Measurements from ENCODE around the gene ROCK2. TPM values are rescaled to one million over a fixed set of nuclear protein-coding genes. Genes with fewer than 3 reads are reported as not detected.

ROCK2 gene
- total and polyA plus RNA-seq, 2 of the 8 experiments (the other 6 are each of a cell fraction or from before 2014, with no cell fraction given): 2.7 to 29.0 TPM

DNA sequence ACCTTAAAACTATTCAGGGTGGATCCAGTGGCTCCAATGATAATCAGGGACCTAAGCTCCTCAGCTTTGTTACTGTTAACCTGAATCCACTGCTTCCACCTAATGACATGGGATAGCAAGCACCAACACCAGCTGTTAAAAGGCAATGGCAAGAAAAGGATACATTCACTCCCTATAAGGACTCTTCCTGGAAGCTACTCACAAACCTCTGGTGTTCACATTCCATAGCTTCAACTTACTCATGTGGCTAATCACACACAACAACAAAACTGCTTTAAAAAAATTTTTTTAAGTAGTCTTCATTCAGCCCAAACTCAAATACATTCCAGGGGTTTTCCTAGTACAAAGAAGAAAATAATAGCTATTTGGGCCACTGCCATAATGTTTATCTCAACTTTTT is 24.5 kb downstream of the ROCK2 start:
- H4K20me1 ChIP-seq (replicated peaks in 1 of 2; ENCODE audit: control insufficient read depth in 1 of 2, insufficient read depth in 2 of 2, low read length in 2 of 2): peaks cover 2 to 5% of the 10 kb centered on the region in 2 experiments
- no peaks in the 10 kb centered on the region for H3K9me3 ChIP-seq (ENCODE audit: insufficient read depth in 2 of 2, low read depth in 1 of 2, low read length in 1 of 2)
- H2AFZ ChIP-seq (ENCODE audit: low read length): no peak overlapping the region
- H3K4me1 ChIP-seq (replicated peaks in 1 of 4; ENCODE audit: control insufficient read depth in 3 of 4, insufficient read depth in 4 of 4, low read length in 3 of 4): no peaks in the 10 kb centered on the region
- H3K9ac ChIP-seq (replicated peaks in 1 of 4; ENCODE audit: extremely low read depth in 1 of 4, low read depth in 3 of 4, low read length in 3 of 4): no peak overlapping the region
- FAIRE-seq (no peak), DNase-seq (ENCODE audit: low read depth in 1 of 2, low spot score in 2 of 2) (no peak)
- H2AK5ac ChIP-seq (ENCODE audit: low read depth, low read length): no peak overlapping the region
- peaks cover 0 to 67% of the 10 kb centered on the region in 2 experiments; a peak in 3 of 4 replicates for H3K79me2 ChIP-seq (ENCODE audit: control insufficient read depth in 1 of 2, insufficient read depth in 2 of 2, low read length in 2 of 2)
- H3K4ac ChIP-seq (replicated peaks; ENCODE audit: insufficient read length, low read depth, low read length): no peak overlapping the region
- no peak overlapping the region for H3K18ac ChIP-seq (ENCODE audit: extremely low read depth, low read length)
- POLR2A ChIA-PET (ENCODE audit: partially characterized antibody): interaction anchor here (2.7 kb wide), 1 partner anchor 24 kb away, joined by 10 read pairs; the partner anchor contains the start of gene ROCK2
- no peak overlapping the region for H3K27ac ChIP-seq (ENCODE audit: low read depth, low read length)
- no peaks in the 10 kb centered on the region for H3K36me3 ChIP-seq (ENCODE audit: control insufficient read depth in 2 of 4, insufficient read depth in 4 of 4, low read length in 3 of 4)
- H3K23ac ChIP-seq (ENCODE audit: insufficient read length): no peak overlapping the region
- no peak overlapping the region for H4K91ac ChIP-seq (replicated peaks; ENCODE audit: insufficient read length, low read length)
- no peak overlapping the region for H4K5ac ChIP-seq (ENCODE audit: insufficient read length, low read depth, low read length)
- no peak overlapping the region for H2BK5ac ChIP-seq (ENCODE audit: low read depth, low read length)
- H3K79me1 ChIP-seq (ENCODE audit: low read depth, low read length): 0 out of 2 replicates have a peak, but pooled peaks cover 3% of the 10 kb centered on the region
- H3K4me2 ChIP-seq (ENCODE audit: insufficient read depth in 1 of 2, low read depth in 2 of 2, low read length in 2 of 2): no peak overlapping the region
- H3K56ac ChIP-seq (replicated peaks; ENCODE audit: insufficient read length, low read depth, low read length): no peak overlapping the region
- H2BK20ac ChIP-seq (ENCODE audit: low read length): no peak overlapping the region
- H2BK120ac ChIP-seq (replicated peaks; ENCODE audit: low read depth, low read length): no peak overlapping the region
- CTCF ChIA-PET (ENCODE audit: partially characterized antibody): interaction anchor here (1.1 to 2.8 kb wide), 6 partner anchors 9 to 187 kb away, joined by 4 to 14 read pairs (median 6); a partner anchor contains a TSS
- no peak overlapping the region for H3K14ac ChIP-seq (ENCODE audit: insufficient read length)
- no peaks in the 10 kb centered on the region for H3K23me2 ChIP-seq (ENCODE audit: low read depth, low read length)
- H3K27me3 ChIP-seq (replicated peaks in 1 of 4; ENCODE audit: control insufficient read depth in 3 of 4, extremely low read depth in 1 of 4, insufficient read depth in 3 of 4, low read length in 3 of 4): no peaks in the 10 kb centered on the region
- H2BK12ac ChIP-seq (ENCODE audit: low read depth, low read length): no peak overlapping the region
- no peak overlapping the region for H4K8ac ChIP-seq (ENCODE audit: extremely low read depth, insufficient read depth, low read length)
- H3K4me3 ChIP-seq (ENCODE audit: extremely low read depth in 1 of 4, insufficient read depth in 2 of 4, low read depth in 3 of 4, low read length in 4 of 4): no peak overlapping the region
- H2BK15ac ChIP-seq (ENCODE audit: low read length): no peak overlapping the region
- TF ChIP-seq, protein P1, sequence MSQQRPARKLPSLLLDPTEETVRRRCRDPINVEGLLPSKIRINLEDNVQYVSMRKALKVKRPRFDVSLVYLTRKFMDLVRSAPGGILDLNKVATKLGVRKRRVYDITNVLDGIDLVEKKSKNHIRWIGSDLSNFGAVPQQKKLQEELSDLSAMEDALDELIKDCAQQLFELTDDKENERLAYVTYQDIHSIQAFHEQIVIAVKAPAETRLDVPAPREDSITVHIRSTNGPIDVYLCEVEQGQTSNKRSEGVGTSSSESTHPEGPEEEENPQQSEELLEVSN (IDR thresholded peaks at IDR 0.05): no peak
- TF ChIP-seq RAD21 (IDR thresholded peaks at IDR 0.05 in 1 of 2, conservative IDR thresholded peaks at IDR 0.05 in 1 of 2; ENCODE audit: low read depth in 2 of 2, low read length in 2 of 2): no peak
- no peak for TF ChIP-seq JUND (IDR thresholded peaks at IDR 0.05; ENCODE audit: low read length)
- TF ChIP-seq, protein P2, sequence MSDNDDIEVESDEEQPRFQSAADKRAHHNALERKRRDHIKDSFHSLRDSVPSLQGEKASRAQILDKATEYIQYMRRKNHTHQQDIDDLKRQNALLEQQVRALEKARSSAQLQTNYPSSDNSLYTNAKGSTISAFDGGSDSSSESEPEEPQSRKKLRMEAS (IDR thresholded peaks at IDR 0.05): no peak
- no peak for TF ChIP-seq SP2 (IDR thresholded peaks at IDR 0.05; ENCODE audit: low read length)
- no peak for TF ChIP-seq SRF (IDR thresholded peaks at IDR 0.05; ENCODE audit: low read depth, low read length)
- no peak for TF ChIP-seq MAFK (IDR thresholded peaks at IDR 0.05; ENCODE audit: low read depth, low read length)
- no peak for TF ChIP-seq PHF8 (conservative IDR thresholded peaks at IDR 0.05; ENCODE audit: low read depth, low read length)
- no peak for TF ChIP-seq JUN (IDR thresholded peaks at IDR 0.05; ENCODE audit: low read depth, low read length)
- no peak for TF ChIP-seq ASH2L (IDR thresholded peaks at IDR 0.05; ENCODE audit: low read length)
- no peak for TF ChIP-seq SAP30 (IDR thresholded peaks at IDR 0.05; ENCODE audit: insufficient read depth, insufficient replicate concordance, low read length)
- TF ChIP-seq RBBP5 (IDR thresholded peaks at IDR 0.05; ENCODE audit: borderline replicate concordance, low read depth, low read length): no peak
- TF ChIP-seq RNF2 (IDR thresholded peaks at IDR 0.05; ENCODE audit: borderline replicate concordance, low read depth, low read length, missing control alignments, poor library complexity, severe bottlenecking): no peak
- TF ChIP-seq CHD2 (IDR thresholded peaks at IDR 0.05; ENCODE audit: low read length): no peak

All from H1 (cell line).